GM12892 (cell line): Measurements from ENCODE around the gene C20orf173.

Source experiments
- POLR2A ChIP-seq: IDR thresholded peaks from 2 replicates; pipeline ENCODE4 v1.6.1; 2011; ENCODE audit warnings: low read depth, low read length, control low read depth
- POLR2AphosphoS5 ChIP-seq: IDR thresholded peaks from 2 replicates; pipeline ENCODE4 v1.6.1; 2011; ENCODE audit warnings: low read depth, low read length, control low read depth
- TAF1 ChIP-seq: IDR thresholded peaks from 2 replicates; pipeline ENCODE4 v1.6.1; 2011; ENCODE audit warnings: low read depth, mild to moderate bottlenecking, control low read depth, low read length, borderline replicate concordance

DNA sequence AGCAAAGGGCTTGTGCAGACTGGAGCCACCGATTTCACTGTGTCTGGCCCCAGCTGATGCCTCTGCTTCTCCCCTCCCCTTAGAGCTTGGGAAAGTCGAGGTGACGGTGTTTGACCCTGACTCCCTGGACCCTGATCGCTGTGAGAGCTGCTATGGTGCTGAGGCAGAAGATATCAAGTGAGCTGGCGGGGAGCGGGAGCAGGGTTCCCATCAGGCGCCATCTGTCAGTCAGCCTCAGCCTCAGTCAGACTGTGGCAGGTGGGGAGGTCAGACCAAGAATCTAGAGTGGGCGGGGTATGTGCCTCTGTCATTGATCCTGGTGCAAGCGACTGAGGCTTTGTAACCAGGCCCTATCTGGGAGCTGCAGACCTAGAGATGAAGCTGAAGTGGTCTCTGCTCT lies 17.9 kb upstream of the C20orf173 start:
- TF ChIP-seq TAF1: no peak
- no peak for TF ChIP-seq POLR2AphosphoS5
- no peak for TF ChIP-seq POLR2A
